Psoas muscle (tissue), 8 donors: Measurements from ENCODE around the gene MS4A18. TPM values are rescaled to one million over a fixed set of nuclear protein-coding genes. Genes with fewer than 3 reads are reported as not detected.

ENCODE experiments used
- ATAC-seq, 4 donors: fragments of 200-7000 bp; cut with Tn5 transposase; one replicate each; pipeline ENCODE4 v1.9.1; 2020; ENCODE audit warnings: moderate library complexity in 3 of 4, mild to moderate bottlenecking in 2 of 4
- DNase-seq, 2 donors: peaks; one replicate each; pipeline ENCODE4 v3.0.0-alpha.2; 2020
- H3K27ac ChIP-seq: fragments of 200-600 bp; one replicate; pipeline ENCODE4 v1.8.0; 2022
- H3K27me3 ChIP-seq, 3 donors: fragments of 200-600 bp in 1 of 3; one replicate each; pipeline versions ENCODE4 v1.6.1 to v1.8.0; 2013 to 2022; ENCODE audit warnings: low read length in 2 of 3, mild to moderate bottlenecking in 2 of 3, moderate library complexity in 1 of 3; ENCODE audit not compliant: insufficient read depth in 3 of 3
- H3K36me3 ChIP-seq, 2 donors: fragments of 200-600 bp in 1 of 2; one replicate each; pipeline versions ENCODE4 v1.6.1 to v1.8.0; 2013 to 2022; ENCODE audit warnings: low read depth in 1 of 2, mild to moderate bottlenecking in 1 of 2, moderate library complexity in 1 of 2; ENCODE audit not compliant: insufficient read depth in 1 of 2
- H3K4me1 ChIP-seq: fragments of 200-600 bp; one replicate; pipeline ENCODE4 v1.8.0; 2022
- H3K4me3 ChIP-seq: fragments of 200-600 bp; one replicate; pipeline ENCODE4 v1.8.0; 2022; ENCODE audit warnings: mild to moderate bottlenecking
- H3K9me3 ChIP-seq: fragments of 200-600 bp; one replicate; pipeline ENCODE4 v1.8.0; 2022
- CTCF ChIP-seq: fragments of 200-600 bp; IDR thresholded peaks from one replicate; pipeline ENCODE4 v1.8.0; 2022; ENCODE audit warnings: antibody characterized with exemption
- WGBS, 3 donors: extraction: QIAGEN DNeasy Blood & Tissue Kit; methylation state at CpG; one replicate each; pipeline versions ENCODE4 v1.1.6 to v1.1.7; 2013; 5-methylcytosine and 5-hydroxymethylcytosine counted together
- intact Hi-C, 2 donors: fragments of 100-400 bp; cut with DNase I; formaldehyde crosslinking; loops; one replicate each; pipeline versions ENCODE4 v1.11.0 to v1.14.2; 2022
- polyA plus RNA-seq, 3 donors: library from polyadenylated mRNA; stranded (reverse); fragments of 200-250 nt; gene quantifications; one replicate each; pipeline ENCODE4 v1.2.3, GENCODE V29; 2013
- total RNA-seq, 4 donors: library from RNA; stranded (reverse); fragmentation: NEBNext Ultra II Directional in 2 of 4; extraction: Animal tissue kit (Norgen Biotek cat#: 25700) in 2 of 4; gene quantifications; one replicate each; pipeline versions ENCODE4 v1.2.1 to v1.2.4, GENCODE V29; 2021 to 2023
- donor health status: healthy with polysubstance abuse.
- donor health status: DM: no; HTN: no; CAD: no; lungs with moderate emphysema.
- donor health status: Bipolar disorder and iron deficiency.
- donor health status: healthy.
- donor health status: DM: yes; HTN: yes; CAD: no.
- donor health status: DM: no; HTN: no; CAD: no.
- donor health status: DM: no; HTN: no; CAD: no.
- donor health status: DM: yes; HTN: yes; CAD: no.

The MS4A18 gene
- total and polyA plus RNA-seq, 7 donors, result not detected

DNA sequence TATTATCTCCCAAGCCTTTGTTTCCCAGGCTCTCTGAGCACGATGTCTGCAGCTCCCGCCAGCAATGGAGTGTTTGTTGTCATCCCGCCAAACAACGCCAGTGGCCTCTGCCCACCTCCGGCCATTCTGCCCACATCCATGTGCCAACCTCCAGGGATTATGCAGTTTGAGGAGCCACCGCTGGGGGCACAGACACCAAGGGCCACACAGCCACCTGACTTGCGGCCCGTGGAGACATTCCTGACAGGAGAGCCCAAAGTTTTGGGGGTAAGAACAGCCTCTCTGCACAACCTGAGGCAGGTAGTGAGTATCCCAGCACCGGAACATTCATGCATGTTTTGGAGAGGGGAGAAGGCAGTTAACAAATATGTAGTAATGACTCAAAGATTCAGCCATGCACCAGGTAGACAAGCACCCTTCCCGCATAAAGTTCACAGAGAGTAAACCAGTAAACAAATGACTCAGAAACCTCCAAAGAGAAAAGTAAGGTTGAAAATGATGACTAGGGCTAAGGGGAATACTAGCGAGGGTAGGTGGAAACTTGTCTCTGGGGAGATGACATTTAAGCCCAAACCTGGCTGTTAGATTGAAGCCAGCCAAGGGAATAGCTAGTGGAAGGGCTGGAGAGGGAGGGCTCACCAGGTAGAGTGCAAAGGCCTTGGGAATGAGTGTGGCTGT, 39.3 kb downstream of the MS4A18 start:
- no peak overlapping the region for H3K4me3 ChIP-seq
- TF ChIP-seq CTCF, result no peak
- H3K27me3 ChIP-seq, result peaks cover 0 to 23% (median 7%) of the 10 kb centered on the region in 3 donors
- H3K36me3 ChIP-seq, result no peaks in the 10 kb centered on the region
- DNase-seq (no peak), ATAC-seq (no peak)
- peaks cover 8% of the 10 kb centered on the region for H3K4me1 ChIP-seq
- no peaks in the 10 kb centered on the region for H3K9me3 ChIP-seq
- 83 to 88% (median 87%) methylated on average over 11 of the region's 11 CpGs for WGBS, 3 donors
- H3K27ac ChIP-seq, result no peak overlapping the region
- intact Hi-C loops, result no loop called here

DNA sequence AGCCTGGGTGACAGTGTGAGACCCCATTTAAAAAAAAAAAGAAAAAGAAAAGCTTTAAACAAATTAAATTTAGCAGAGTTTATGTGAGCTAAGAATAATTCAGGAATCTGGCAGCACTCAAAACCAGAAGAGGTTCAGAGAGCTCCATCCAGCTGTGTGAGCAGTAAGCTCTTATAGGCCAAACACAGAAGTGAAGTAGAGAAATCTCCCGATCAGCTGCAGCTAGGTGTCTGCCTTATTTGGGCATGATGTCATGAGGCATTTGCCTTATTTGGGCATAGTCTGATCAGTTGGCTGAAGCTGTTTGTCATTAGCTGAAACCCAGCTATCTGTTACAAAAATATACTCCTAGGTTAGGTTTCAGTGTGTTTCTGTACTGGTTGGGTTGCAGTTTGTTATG, 40.4 kb downstream of the MS4A18 start:
- Histone ChIP-seq H3K27me3 (peaks cover 0 to 23% (median 7%) of the 10 kb centered on the region in 3 donors), H3K27ac (no peak overlapping the region), H3K9me3 (no peaks in the 10 kb centered on the region), H3K4me1 (peaks cover 8% of the 10 kb centered on the region), H3K36me3 (no peaks in the 10 kb centered on the region), H3K4me3 (no peak overlapping the region)
- 10 to 27% (median 17%) methylated on average over 1 of the region's 1 CpG for WGBS, 3 donors
- ATAC-seq (no peak), DNase-seq (no peak)
- TF ChIP-seq CTCF, result no peak
- intact Hi-C loops, result no loop called here

DNA sequence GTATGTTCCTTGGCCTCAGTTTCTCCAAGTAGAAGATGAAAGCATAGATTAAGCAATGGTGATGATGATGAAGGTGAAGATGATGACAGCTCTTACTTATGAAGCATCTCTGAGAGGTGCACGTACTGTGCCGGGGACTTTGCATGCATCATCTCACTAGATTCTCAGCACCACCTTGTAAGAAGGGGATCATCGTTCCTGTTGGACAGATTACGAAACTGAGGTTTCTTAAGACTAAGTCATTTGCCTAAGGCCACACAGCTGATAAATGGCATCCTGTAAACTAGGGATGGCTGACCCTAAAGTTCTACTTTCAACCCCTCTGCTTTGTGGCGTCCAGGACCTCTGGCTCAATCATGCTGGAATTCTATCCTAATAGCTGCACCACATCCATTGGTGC, 40.8 kb downstream of the MS4A18 start:
- no peak for DNase-seq
- no peak for ATAC-seq
- 88 to 91% (median 90%) methylated on average over 5 of the region's 5 CpGs for WGBS, 3 donors

DNA sequence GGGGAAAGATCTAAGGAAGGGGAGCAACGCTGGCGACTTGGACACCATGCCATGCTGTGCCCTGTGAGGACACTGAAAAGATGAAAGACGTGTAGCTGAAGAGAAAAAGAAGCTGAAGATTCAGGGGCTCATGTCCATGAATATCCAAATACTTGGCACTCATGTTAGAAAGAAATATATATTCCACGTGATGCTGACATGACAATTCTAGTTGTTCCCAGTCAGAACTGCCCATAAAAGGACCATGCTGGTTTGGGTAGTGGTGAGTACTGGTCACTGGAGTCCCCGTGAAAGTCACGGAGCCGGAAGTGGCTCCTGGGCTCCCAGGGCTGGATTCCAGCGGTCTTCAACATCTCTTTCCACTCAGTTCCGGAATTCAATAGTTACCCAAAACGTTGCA, 42.0 kb downstream of the MS4A18 start:
- Histone ChIP-seq H3K9me3 (no peaks in the 10 kb centered on the region), H3K36me3 (no peaks in the 10 kb centered on the region), H3K4me1 (peaks cover 8% of the 10 kb centered on the region), H3K27ac (no peak overlapping the region), H3K27me3 (peaks cover 0 to 23% (median 7%) of the 10 kb centered on the region in 3 donors), H3K4me3 (no peak overlapping the region)
- 64 to 71% (median 65%) methylated on average over 10 of the region's 10 CpGs for WGBS, 3 donors
- no peak for TF ChIP-seq CTCF
- ATAC-seq (no peak), DNase-seq (no peak)
- intact Hi-C loops, result no loop called here

More for the DNA sequence above, 40.8 kb downstream of the MS4A18 start:
- intact Hi-C loops, result no loop called here
- H3K36me3 ChIP-seq, result no peaks in the 10 kb centered on the region
- H3K27me3 ChIP-seq, result peaks cover 0 to 23% (median 7%) of the 10 kb centered on the region in 3 donors
- H3K4me1 ChIP-seq, result peaks cover 8% of the 10 kb centered on the region
- H3K27ac ChIP-seq, result no peak overlapping the region
- no peak for TF ChIP-seq CTCF
- H3K9me3 ChIP-seq, result no peaks in the 10 kb centered on the region
- no peak overlapping the region for H3K4me3 ChIP-seq

- Histone ChIP-seq H3K36me3 (no peaks in the 10 kb centered on the region), H3K4me3 (no peak overlapping the region), H3K27ac (no peak overlapping the region), H3K27me3 (peaks cover 0 to 23% (median 7%) of the 10 kb centered on the region in 3 donors), H3K4me1 (no peaks in the 10 kb centered on the region), H3K9me3 (no peaks in the 10 kb centered on the region)
- ATAC-seq (peak in 1 of 4 donors; percentile 56), DNase-seq (no peak)
- intact Hi-C loops, result no loop called here
- TF ChIP-seq CTCF, result no peak
- 20 to 32% (median 31%) methylated on average over 26 of the region's 26 CpGs for WGBS, 3 donors
Measured at GRCh38 chr11:60767388-60767811, 42.9 kb downstream of the MS4A18 start.
